PC-3 (cell line): ENCODE data around the gene BRPF1. TPM values are rescaled to one million over a fixed set of nuclear protein-coding genes. Genes with fewer than 3 reads are reported as not detected.

ENCODE experiments used
- ATAC-seq: fragments of 200-7000 bp; cut with Tn5 transposase; 2 replicates; pipeline ENCODE4 v1.9.1; 2020; ENCODE audit warnings: mild to moderate bottlenecking, moderate library complexity
- BruUV-seq: library from RNA; stranded (reverse); fragments of 400-500 nt; replicated peaks from 2 replicates; lab custom pipeline; 2021; lab: Mats Ljungman, UMichigan
- CTCF ChIA-PET: fragments of 300-600 bp; sonication (Branson Sonifier 250); formaldehyde crosslinking; loops from one replicate; lab custom pipeline; 2022; ENCODE audit warnings: antibody characterized with exemption; lab: Charles Lee
- POLR2A ChIA-PET: fragments of 300-600 bp; sonication (Branson Sonifier 250); formaldehyde crosslinking; loops from one replicate; lab custom pipeline; 2022; ENCODE audit warnings: antibody characterized with exemption; ENCODE audit not compliant: unreplicated experiment; lab: Charles Lee
- DNase-seq: peaks from one replicate; pipeline ENCODE4 v3.0.0-alpha.2; 2015
- H2AFZ ChIP-seq: fragments of 300-600 bp; sonication (generic); 2 replicates; pipeline ENCODE4 v1.6.0; 2016; ENCODE audit warnings: antibody characterized with exemption, low read length
- H3F3A ChIP-seq: fragments of 300-600 bp; sonication (generic); one replicate; pipeline ENCODE4 v1.6.0; 2017; ENCODE audit warnings: antibody characterized with exemption, low read length, control low read depth, mild to moderate bottlenecking; ENCODE audit not compliant: unreplicated experiment
- H3K27ac ChIP-seq: fragments of 300-600 bp; sonication (generic); 2 replicates; pipeline ENCODE4 v1.5.1; 2016; ENCODE audit warnings: mild to moderate bottlenecking, low read length
- H3K27me3 ChIP-seq: fragments of 300-600 bp; sonication (generic); 2 replicates; pipeline ENCODE4 v1.6.1; 2016; ENCODE audit warnings: low read length, mixed read lengths
- H3K36me3 ChIP-seq: fragments of 300-600 bp; sonication (generic); 2 replicates; pipeline ENCODE4 v1.6.1; 2016; ENCODE audit warnings: low read depth, mixed run types, low read length, mixed read lengths
- H3K4me1 ChIP-seq: fragments of 300-600 bp; sonication (generic); 2 replicates; pipeline ENCODE4 v1.5.1; 2016; ENCODE audit warnings: low read length; ENCODE audit not compliant: insufficient read depth
- H3K4me2 ChIP-seq: fragments of 300-600 bp; sonication (generic); 2 replicates; pipeline ENCODE4 v1.6.0; 2016; ENCODE audit warnings: low read length
- H3K4me3 ChIP-seq: fragments of 300-600 bp; sonication (generic); 2 replicates; pipeline ENCODE4 v1.5.1; 2016; ENCODE audit warnings: mild to moderate bottlenecking, low read length, mixed read lengths
- H3K79me2 ChIP-seq: fragments of 300-600 bp; sonication (generic); 2 replicates; pipeline ENCODE4 v1.6.1; 2017; ENCODE audit warnings: low read length, mixed read lengths
- H3K9ac ChIP-seq: fragments of 300-600 bp; sonication (generic); 2 replicates; pipeline ENCODE4 v1.6.0; 2016; ENCODE audit warnings: mild to moderate bottlenecking, low read length
- H3K9me2 ChIP-seq: fragments of 300-600 bp; sonication (generic); replicated peaks from 2 replicates; pipeline ENCODE4 v1.6.1; 2016; ENCODE audit warnings: mixed run types, low read length, mixed read lengths
- H3K9me3 ChIP-seq: fragments of 300-600 bp; sonication (generic); 2 replicates; pipeline ENCODE4 v1.6.1; 2016; ENCODE audit warnings: low read length, mixed read lengths
- H4K20me1 ChIP-seq: fragments of 300-600 bp; sonication (generic); 2 replicates; pipeline ENCODE4 v1.6.1; 2016; ENCODE audit warnings: low read length, mixed read lengths
- CTCF ChIP-seq: fragments of 300-600 bp; sonication (generic); conservative IDR thresholded peaks from 2 replicates; pipeline ENCODE4 v1.5.1; 2017; ENCODE audit warnings: antibody characterized with exemption, low read depth, mild to moderate bottlenecking, low read length
- EZH2 ChIP-seq: fragments of 300-600 bp; sonication (generic); IDR thresholded peaks from one replicate; pipeline ENCODE4 v1.6.1; 2017; ENCODE audit warnings: antibody characterized with exemption, mild to moderate bottlenecking, low read length; ENCODE audit not compliant: unreplicated experiment
- EZH2phosphoT487 ChIP-seq: fragments of 300-600 bp; sonication (generic); IDR thresholded peaks from 2 replicates; pipeline ENCODE4 v1.6.1; 2018; ENCODE audit warnings: mild to moderate bottlenecking, antibody characterized with exemption, low read length, borderline replicate concordance
- intact Hi-C: fragments of 100-400 bp; cut with micrococcal nuclease; formaldehyde crosslinking; loops from 2 replicates; pipeline ENCODE4 v1.9.0; 2023
- total RNA-seq: library from RNA; depleted of rRNA; stranded (reverse); fragments of >200 nt; gene quantifications from 2 replicates; pipeline ENCODE4 v1.2.3, GENCODE V29; 2014

The BRPF1 gene
- total RNA-seq, 1 experiment from 2014 or later, result 27.0 TPM

DNA sequence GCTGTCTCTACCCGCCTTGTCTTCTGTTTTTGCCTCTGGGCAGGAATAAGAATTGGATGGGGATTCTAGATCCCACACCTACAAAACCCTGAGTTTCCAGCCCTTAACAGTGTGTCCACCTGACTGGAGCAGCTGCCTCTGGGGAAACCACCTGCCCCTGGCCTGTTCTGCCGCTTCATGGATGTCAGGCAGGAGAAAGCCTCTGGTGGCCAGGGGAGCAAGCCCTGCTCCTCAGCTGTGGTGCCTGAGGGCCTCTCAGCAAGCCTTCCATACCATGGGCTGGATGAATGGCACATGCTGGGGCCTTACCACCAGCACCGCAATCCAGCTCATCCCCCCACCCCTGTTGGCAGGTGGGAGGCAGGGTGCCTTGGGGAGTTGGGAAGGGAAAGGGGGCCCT is 33.2 kb upstream of the BRPF1 start:
- TF ChIP-seq EZH2phosphoT487, result no peak
- no peak for TF ChIP-seq EZH2
- no peak for TF ChIP-seq CTCF
- H4K20me1 ChIP-seq, result no peaks in the 10 kb centered on the region
- H3K9ac ChIP-seq, result no peak overlapping the region
- ATAC-seq (no peak), DNase-seq (no peak)
- H3K9me3 ChIP-seq, result no peaks in the 10 kb centered on the region
- intact Hi-C loops, result no loop called here
- H3K4me1 ChIP-seq, result no peaks in the 10 kb centered on the region
- H3K9me2 ChIP-seq, result no peaks in the 10 kb centered on the region
- H3K4me3 ChIP-seq, result no peak overlapping the region
- no peaks in the 10 kb centered on the region for H3F3A ChIP-seq
- no peaks in the 10 kb centered on the region for H3K79me2 ChIP-seq
- H2AFZ ChIP-seq, result no peak overlapping the region
- ChIA-PET POLR2A (interaction anchor here (0.6 kb wide), 1 partner anchor 514 kb away, joined by 4 read pairs; no protein-coding TSS in a partner anchor), CTCF (no interaction called here)
- peaks cover 6% of the 10 kb centered on the region; the same call in 1 of the 2 replicates for H3K36me3 ChIP-seq
- no peak overlapping the region for H3K27ac ChIP-seq
- H3K4me2 ChIP-seq, result no peak overlapping the region
- BruUV-seq, result no TSS peak
- H3K27me3 ChIP-seq, result no peaks in the 10 kb centered on the region

- H3K9ac ChIP-seq, result no peak overlapping the region
- ChIA-PET CTCF (no interaction called here), POLR2A (no interaction called here)
- no peak for DNase-seq
- H3K27ac ChIP-seq, result no peak overlapping the region
- no peak overlapping the region for H3K4me2 ChIP-seq
- intact Hi-C loops, result no loop called here
- H3K9me3 ChIP-seq, result no peaks in the 10 kb centered on the region
- no TSS peak for BruUV-seq
- H3K36me3 ChIP-seq, result no peaks in the 10 kb centered on the region; the same call in 1 of the 2 replicates
- peaks cover 12% of the 10 kb centered on the region; the same call in 1 of the 2 replicates for H3K4me1 ChIP-seq
- no peak overlapping the region for H2AFZ ChIP-seq
- H4K20me1 ChIP-seq, result no peaks in the 10 kb centered on the region
- H3K27me3 ChIP-seq, result peaks cover 13% of the 10 kb centered on the region
- H3K4me3 ChIP-seq, result no peak overlapping the region
- no peak for ATAC-seq
- TF ChIP-seq CTCF (no peak), EZH2 (no peak), EZH2phosphoT487 (no peak)
- no peaks in the 10 kb centered on the region for H3F3A ChIP-seq
- no peaks in the 10 kb centered on the region for H3K79me2 ChIP-seq
- H3K9me2 ChIP-seq, result no peaks in the 10 kb centered on the region
These were observed 31.0 kb upstream of the BRPF1 start for GRCh38 chr3:9700536-9700935.

DNA sequence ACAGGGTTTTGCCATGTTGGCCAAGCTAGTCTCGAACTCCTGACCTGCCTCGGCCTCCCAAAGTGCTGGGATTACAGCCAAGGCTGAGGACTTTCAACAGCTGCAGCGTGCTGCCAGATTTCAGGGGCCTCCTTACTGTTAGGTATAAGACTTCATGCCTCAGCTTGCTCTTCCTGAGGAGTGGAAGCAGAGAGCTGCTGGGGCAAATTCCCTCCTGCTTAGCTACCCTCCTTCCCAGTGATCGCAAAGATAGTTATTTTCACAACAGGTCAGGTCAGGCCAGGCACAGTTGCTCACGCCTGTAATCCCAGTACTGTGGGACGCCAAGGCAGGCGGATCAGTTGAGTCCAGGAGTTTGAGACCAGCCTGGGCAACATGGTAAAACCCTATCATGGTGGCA is 30.5 kb upstream of the BRPF1 start:
- peaks cover 12% of the 10 kb centered on the region; the same call in 1 of the 2 replicates for H3K4me1 ChIP-seq
- intact Hi-C loops, result no loop called here
- TF ChIP-seq EZH2phosphoT487, result no peak
- TF ChIP-seq EZH2, result no peak
- TF ChIP-seq CTCF, result no peak
- no peak for DNase-seq
- no peak overlapping the region for H3K4me2 ChIP-seq
- no peak overlapping the region for H3K9ac ChIP-seq
- H3K79me2 ChIP-seq, result no peaks in the 10 kb centered on the region
- no peaks in the 10 kb centered on the region; the same call in 1 of the 2 replicates for H3K36me3 ChIP-seq
- no peak overlapping the region for H3K27ac ChIP-seq
- no peaks in the 10 kb centered on the region for H3F3A ChIP-seq
- no peak for ATAC-seq
- H4K20me1 ChIP-seq, result no peaks in the 10 kb centered on the region
- H2AFZ ChIP-seq, result no peak overlapping the region
- CTCF ChIA-PET, result no interaction called here
- H3K9me2 ChIP-seq, result no peaks in the 10 kb centered on the region
- BruUV-seq, result no TSS peak
- H3K4me3 ChIP-seq, result no peak overlapping the region
- H3K27me3 ChIP-seq, result peaks cover 13% of the 10 kb centered on the region
- POLR2A ChIA-PET, result no interaction called here
- no peaks in the 10 kb centered on the region for H3K9me3 ChIP-seq
